Erythroblast (primary cell): ENCODE results near the gene FNDC3B.

ENCODE experiments used
- GATA1 ChIP-seq: IDR thresholded peaks from 2 replicates; pipeline ENCODE4 v1.6.1; 2011; ENCODE audit warnings: low read depth, mild to moderate bottlenecking, control low read depth, low read length, moderate library complexity
- POLR2A ChIP-seq: IDR thresholded peaks from 2 replicates; pipeline ENCODE4 v1.6.1; 2011; ENCODE audit warnings: mild to moderate bottlenecking, low read length

GRCh38 chr3:172388412-172389078 is 349.2 kb downstream of the FNDC3B start:
- TF ChIP-seq POLR2A = no peak
- no peak for TF ChIP-seq GATA1
